COLO829 (cell line): ENCODE measurements around the gene MTMR1.

Experiments
- DNase-seq: peaks from one replicate; pipeline ENCODE4 v3.0.0; 2012; ENCODE audit warnings: low spot score

MTMR1 gene

DNA sequence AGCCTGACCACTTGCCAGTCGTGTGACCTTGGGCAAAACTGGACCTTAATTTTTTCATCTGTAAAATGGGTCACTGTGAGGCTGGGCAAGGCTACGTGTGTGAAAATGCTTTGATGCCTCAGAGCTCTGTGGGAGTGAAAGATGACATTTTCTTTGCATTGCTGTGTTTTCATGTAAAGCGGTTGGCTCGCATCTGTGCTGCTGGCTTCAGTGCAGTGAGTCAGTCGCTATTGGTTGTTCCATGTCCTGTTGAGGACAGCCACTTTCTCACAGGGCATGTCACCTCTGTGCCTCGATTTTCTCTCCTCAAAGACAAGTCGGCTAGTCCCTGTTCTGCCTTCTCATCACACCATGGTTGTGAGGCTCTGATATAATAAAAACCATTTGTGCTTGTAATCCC is 4.4 kb downstream of the MTMR1 start:
- DNase-seq, result no peak

DNA sequence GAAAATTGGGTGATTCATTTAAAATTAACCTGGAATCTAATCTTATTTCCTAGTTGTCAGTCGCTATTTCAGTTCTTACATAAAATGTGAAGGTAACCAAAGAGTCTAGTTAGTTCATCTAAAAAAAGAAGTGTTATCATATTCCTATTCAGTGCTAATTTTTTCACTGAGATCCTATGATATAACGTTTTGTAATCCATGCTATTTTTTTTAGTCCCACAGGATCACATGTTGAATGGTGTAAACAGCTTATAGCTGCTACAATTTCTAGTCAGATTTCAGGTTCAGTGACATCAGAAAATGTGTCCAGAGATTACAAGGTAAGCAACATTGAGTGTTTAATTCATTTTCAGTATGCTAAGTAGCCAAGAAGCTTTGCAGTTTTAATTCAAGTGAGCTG is 5.8 kb downstream of the MTMR1 start:
- DNase-seq, result no peak

DNA sequence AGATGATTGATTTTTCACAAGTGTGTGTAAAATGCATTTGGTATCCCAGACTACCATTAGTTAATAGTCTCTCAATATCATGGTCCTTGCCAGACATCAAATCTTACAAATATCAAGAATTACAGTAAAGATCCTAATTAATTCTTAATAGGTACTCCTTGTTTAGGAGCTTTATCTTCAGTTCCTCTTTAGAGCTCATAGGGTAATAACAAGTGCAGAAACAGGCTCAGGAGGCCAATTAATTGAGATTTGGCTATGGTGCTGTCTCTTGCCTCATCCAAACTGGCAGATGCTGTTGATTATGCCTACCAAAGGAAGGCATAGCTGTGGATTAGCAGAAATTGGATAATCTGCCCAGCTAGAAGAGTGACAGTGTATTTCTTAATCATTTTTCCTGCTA is 6.9 kb downstream of the MTMR1 start:
- no peak for DNase-seq

DNA sequence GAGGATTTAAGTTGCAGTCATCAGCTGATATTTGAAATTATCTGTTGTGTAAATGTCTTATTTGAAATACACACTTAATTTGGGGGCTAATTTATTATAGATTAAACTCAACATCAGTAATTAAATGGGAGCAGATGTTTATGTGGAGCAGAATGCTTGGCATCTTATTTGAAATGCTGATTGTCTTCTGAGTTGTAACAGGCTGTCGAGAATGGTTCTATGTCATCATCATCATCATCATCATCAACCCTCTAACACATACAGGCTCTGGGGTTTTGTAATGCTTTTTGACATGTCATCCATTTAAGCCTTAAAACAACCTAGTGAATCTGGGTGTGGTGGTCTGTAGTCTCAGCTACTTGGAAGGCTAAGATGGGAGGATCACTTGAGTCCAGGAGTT is 8.2 kb downstream of the MTMR1 start:
- no peak for DNase-seq

DNA sequence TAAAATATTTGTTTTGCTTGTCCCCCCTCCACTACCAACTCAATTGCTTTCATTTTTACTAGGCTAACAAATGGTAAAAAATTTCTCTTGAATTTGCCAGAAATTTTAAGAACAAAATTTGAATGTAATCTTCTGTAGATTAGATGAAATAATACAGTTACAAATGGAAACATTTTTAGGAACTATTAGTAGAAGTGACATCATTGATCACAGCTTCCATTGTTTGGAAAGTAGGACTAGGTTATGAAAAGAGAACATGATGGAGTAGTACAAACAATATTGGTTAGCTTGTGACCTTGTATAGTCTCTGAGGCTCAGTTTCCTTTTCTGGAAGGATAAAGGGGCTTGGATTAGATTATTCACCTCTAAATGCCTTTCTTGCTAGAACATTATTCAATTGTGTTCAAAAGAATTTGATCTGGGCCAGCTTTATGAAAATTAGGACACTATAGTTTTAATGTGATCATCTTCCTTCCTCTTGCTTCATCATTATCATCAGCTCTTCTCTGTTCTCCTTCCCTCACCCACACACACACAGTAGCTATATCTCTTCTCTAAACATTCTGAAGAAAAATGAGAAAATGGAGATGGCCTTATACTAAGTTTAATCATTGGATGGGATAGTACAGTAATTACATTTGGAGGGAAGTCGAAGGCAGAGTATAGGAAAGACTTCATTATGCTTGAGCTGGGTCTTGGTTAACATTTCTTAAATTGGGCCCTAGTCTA is 9.9 kb downstream of the MTMR1 start:
- no peak for DNase-seq

DNA sequence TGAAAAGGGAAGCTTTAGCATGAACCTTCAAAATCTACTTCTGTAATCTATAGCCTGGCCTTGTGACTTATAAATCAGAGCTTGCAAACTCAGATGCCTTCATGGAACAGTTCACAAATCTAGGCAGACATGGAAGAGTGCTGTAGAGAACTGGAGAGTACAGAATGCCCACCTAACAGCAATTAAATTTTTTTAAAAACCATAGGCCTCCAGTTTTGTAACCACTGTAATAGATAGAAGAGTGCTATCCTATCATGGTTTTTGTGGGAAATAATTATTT is 10.4 kb downstream of the MTMR1 start:
- DNase-seq, result no peak

DNA sequence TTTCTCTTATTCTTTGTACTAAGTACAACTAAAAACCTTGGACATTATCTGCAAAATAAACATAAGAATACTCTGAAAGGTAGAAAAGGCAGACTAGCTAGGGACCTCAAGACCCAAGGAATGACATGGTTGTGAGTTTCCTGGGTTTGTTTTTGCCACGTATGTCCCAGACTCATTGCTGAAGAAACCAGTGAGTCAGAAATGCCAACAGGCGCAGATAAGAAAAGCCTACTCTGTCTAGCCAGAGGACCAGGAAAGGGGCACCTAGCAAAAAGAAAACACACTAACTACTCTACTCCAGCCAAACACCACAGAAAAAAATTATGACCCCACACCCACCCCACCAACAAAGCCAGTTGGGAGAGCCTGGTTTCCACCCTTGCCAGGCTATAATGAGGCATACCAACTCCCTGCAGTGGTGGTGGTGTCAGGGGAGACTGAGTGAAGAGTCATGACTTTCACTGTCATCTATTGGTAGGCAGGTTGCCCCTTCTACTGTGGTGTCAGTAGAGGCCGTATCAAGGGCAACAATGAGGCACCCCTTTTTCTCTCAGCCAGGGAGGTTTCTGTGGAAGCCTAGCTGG is 10.9 kb downstream of the MTMR1 start:
- no peak for DNase-seq

DNA sequence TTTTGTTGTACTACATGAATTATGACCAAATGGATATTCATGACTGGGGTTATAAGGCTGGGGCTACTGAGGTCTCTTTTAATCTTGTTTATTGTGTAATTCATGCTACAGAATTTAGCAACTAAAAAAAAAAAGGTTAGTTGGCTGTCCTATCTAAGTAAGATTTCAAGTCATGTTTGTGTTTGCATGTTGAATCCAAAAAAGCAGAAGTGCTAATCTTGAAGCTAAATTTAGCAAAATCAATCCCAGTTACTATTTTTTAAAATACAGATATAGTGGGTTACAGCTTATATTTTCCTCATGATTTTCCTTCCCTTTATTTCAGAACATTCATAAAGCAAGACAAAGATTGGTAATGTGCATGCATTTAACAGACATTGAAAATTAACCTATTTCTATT is 19.4 kb downstream of the MTMR1 start:
- no peak for DNase-seq

DNA sequence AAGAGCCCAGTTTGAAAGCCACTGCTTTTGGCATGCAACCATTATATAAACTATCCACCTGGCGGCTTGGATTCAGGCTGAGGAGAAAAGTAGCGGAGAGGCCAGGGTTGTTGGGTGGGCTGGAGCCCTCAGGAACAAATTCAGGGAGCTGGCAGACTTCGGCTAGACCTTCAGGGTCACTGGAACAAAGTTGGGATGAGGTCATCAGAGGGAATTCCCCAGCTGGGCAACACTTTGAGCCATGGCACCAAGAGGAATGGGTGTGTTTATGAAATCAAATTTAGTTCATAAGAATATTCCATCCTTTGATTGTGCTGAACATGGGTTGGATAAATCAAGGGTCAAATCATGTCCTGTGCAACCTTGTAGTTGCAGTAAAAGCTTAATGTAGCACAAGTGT is 22.0 kb downstream of the MTMR1 start:
- no peak for DNase-seq

DNA sequence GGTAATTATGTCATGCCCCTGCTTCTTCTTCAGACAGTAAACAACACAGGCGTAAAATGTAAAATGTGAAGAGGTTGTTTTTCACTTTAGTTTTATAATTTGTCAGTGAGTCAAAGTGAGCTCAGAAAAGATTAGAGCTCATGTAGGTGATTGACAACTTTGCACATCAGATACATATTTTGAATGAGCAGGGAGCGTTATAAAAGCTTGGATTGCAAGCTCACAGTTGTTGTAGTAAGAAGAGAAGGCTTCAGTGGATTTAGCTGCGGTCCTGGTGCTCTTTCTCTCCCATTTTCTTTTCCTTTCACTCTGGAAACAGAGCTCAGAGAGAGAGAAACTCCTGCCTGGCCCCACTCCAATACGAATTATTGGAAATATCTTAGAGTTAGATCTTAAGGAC is 26.4 kb downstream of the MTMR1 start:
- no peak for DNase-seq

DNA sequence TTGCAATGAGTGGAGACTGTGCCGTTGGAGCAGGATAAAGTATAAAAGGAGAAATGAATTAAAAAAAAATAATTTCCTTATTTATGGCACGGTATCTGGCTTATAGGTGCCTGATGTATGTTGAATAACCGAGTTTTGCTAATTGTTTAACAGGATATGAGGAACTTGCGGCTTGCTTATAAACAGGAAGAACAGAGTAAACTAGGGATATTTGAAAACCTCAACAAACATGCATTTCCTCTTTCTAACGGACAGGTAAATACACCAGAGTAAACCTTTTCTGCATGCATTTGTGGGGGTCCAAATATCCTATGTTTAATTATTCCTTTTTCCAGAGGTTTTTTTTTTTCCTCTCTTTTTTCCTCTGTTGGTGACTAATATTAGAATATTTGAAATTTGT is 36.8 kb downstream of the MTMR1 start:
- DNase-seq, result no peak

DNA sequence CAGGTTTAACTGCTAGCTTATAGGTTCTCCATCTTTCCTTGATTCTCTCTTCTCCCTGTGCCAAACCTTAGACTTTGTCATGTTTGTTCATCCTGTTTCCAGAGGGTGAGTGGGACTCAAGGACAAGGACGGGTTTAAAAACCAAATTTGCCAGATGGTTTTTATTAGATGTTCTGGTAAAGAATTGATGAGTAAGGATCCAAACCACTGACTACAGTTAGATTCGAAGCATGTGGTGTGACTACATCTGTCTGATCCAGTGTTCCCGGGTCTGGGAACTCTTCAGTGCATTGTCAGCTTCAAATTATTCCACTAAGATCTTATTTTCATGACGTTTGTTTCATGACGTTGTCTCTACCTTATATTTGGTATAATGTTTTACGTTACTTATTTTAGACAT is 37.5 kb downstream of the MTMR1 start:
- DNase-seq, result no peak

DNA sequence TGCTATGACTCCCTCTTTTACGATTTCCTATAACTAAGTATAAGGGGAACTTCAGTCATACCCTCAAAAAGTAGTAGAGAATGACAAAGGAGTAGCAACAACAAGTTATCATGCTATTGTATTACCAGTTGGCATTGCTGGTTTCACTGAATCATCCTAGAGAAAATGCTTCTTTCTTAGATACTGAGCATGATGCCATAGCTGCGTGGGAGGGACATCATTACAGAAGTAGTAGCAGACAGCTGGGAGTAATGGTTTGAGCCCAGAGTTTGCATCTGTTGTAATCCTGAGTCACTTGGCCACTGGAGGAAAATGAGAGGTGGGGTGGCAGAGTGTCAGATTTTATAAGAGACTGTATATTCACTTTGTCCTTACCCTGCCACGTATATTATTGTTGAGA is 38.6 kb downstream of the MTMR1 start:
- peak; percentile 75 for DNase-seq

DNA sequence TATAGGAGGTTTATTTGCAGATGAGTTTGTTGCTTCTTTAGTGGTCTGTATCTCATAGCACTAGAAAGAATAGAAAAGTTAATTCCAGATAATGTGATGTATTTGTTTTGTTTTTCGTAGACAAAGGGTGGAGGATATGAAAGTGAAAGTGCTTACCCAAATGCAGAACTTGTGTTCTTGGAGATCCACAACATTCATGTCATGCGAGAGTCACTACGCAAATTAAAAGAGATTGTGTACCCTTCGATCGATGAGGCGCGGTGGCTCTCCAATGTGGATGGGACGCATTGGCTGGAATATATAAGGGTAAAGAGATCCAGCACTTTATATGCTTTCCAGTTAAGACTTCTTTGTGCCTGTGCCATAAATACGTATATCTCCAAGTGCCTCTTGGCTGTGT is 43.3 kb downstream of the MTMR1 start:
- DNase-seq, result no peak

DNA sequence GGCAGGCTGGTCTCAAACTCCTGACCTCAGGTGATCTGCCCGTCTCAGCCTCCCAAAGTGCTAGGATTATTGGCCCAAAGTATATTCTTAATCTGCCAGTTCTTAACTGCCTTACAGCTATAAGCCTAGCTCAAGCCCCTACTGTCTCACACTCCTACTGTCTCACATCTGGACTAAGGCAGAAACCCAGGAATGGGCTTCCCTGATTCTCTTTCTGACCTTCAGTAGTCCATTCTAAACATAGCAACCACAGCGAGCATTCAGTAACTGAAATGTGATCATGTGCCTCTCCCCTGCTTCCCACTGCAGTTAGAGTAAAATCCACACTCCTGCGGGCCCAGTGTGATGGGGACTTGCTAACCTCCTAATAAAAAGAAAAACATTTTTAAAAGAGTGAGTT is 58.9 kb downstream of the MTMR1 start:
- no peak for DNase-seq

DNA sequence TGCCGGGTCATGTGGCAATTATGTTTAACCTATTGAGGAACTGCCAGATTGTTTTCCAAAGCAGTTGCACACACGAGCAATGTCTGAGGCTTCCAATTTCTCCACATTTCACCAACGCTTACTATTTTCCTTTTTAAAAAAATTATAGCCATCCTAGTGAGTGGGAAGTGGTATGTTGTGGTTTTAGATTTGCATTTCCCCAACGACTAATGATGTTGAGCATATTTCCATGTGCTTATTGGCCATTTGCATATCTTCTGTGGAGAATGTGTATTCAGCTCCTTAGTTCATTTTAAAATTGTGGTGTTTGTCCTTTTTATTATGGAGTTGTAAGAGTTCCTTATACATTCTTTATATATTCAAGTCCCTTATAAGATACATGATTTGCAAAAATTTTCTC is 60.2 kb downstream of the MTMR1 start:
- no peak for DNase-seq

DNA sequence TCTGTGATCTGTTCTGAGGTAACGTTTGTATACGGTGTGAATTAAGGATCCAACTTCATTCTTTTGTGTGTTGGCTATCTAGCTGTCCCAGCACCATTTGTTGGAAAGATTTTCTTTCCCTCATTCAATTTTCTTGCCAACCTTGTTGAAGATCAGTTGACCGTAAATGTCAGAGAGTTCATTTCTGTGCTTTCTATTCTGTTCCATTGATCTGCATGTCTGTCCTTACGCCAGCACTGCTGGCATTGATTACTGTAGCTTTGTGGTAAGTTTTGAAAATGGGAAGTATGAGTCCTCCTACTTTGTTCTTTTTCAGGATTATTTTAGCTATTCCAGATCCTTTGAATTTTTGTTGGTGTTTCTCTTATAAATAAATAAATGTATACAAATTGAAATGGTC is 60.8 kb downstream of the MTMR1 start:
- no peak for DNase-seq

DNA sequence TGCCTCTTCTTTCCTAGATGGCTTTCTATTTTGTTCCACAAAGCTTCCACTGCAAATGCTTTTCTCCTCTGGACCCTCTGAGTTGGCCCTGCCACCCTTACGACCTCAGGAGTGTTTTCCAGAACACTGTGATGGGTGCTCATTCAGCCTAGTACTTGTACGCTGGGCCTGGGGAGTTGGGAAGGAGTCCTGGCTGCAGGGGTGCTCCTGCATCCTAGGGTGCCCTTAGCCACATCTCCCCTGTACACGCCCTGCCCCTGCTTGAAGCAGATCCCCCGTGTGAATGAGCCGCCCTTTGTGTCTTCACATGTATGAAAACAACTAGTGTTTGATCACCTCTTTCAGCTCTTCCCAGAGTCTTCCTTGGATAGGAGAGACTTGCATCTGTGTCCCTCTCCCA is 64.2 kb downstream of the MTMR1 start:
- DNase-seq, result no peak

DNA sequence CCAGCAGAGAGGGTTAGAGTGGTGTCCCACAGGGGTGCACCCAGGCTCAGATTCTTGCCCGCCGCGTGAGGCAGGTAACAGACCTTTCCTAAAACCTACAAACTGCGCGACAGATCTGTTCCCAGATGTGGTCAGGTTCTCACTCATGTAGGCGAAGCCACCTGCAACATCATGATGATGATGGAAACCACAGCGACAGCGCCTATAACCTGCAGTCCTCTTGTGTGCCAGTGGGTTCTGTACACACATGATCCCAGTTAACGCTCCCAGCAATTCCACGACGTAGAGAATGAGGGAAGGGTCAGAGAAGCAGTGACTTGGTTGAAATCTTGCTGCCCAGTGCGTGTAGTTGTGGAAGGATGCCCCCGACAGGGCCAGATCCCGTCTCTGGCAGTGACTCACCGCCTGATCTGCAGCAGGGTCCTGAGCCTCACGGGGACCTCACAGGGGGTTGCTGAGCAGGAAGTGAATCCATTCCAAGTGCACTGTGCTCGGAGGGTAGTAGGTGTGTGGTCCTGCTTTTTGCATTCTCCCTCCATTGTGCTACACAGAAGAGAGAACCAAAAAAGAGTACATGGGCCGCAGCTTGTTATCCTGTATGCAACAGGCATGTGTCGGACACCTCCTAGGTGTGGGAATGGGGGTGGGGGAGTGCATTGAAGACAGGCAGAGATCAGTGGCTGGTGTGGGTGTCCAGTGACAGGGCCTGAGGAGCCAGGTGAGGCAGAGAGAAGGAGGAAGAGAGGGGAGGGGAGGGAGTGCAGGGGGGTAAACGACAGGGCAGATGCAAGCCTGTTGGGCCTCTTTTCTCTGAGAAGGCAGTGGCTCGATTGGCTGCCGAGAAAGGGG is 66.6 kb downstream of the MTMR1 start:
- DNase-seq, result no peak

DNA sequence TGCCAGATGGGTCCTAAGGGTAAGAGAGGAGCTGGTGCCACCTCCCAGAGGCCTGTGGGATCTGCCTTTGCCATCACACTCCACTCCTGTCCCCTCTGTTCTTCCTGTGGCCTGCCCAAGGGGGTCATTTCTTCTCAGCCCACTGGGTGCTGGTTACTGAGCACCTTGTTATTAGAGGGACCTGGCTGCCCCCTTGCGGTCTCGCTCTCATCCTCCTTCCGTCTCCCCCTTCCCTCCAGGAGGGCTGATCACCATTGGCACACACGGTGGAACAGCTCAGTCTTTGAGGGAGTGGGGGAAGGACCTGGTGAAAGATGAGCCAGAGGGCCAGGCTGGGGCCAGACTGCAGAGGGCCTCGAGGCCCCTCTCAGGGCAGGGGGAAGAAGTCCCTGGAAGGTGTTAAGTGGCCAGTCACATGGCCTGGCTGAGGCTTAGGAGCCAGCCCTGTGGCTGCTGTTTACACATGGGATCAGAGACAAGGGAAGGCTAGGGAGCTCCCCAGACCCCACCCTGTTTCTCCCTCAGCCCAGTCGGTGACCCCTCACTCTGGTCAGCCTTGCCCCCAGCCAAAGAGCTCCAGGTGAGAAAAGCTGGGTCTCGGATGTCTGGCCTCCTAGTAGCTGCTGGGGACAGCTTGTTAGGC is 68.1 kb downstream of the MTMR1 start:
- no peak for DNase-seq

DNA sequence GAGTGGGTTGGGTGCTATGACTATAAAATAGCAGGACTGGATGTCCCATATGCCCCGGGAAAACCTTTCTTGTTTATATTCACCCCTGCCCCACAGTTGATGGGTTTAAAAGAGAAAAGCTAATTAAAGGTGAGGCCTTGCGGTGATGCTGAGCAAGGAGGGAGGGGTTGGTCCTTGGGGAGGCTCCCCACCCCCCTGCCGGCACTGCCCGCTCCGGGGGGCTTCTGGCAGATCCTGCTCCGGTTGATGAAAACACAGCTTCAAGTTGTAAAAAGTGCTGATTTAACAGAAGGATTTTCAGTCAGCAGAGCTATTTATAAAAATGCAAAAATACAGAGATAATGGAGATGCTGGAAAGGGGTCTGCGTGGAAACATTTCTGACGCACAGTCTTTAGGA is 68.6 kb downstream of the MTMR1 start:
- no peak for DNase-seq

DNA sequence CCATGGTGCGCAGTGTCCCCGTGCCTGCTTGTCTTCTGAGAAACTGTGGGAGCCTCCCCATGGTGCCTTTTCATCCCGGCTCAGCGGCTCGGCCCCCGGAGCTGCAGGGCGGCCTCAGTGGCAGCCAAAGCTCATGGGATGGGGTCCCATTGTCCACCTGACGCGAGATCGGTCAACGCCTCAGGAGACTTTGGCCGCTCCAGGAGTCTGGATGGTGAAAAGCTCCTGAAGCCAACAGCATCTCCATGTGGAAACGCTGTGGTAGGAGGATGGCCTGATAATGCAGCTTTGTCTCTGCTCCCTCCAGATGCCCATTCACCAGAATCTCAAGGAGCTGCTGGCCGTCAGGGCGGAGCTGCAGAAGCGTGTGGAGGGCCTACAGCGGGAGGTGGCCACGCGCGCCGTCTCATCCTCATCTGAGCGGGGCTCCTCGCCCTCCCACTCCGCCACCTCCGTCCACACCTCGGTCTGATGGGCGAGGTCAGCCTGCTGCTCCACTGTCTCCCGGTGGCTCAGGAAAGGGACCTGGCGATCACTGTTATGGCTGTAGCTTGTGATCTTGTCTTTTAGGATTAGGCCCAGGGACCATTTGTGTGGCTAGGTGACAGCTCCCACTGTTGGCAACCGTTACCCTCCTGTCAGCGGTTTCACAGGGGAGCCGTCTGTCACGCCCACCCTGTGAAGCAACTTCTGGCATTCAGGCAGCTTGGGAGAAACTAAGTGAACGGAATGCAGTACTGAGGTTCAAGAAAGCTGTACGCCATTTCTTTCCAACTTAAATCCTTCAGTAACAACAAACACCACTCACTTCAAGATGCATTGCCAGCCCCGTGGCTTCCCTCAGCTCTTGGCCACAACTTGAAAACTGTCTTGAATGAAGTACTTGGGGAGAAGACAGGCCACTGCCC is 69.3 kb downstream of the MTMR1 start:
- DNase-seq, result no peak
